A549 (cell line): ENCODE results near the gene PATE3. TPM values are rescaled to one million over a fixed set of nuclear protein-coding genes. Genes with fewer than 3 reads are reported as not detected.

ENCODE experiments used
- ATAC-seq, 2 experiments: fragments of 200-7000 bp in 1 of 2; fragments of >200 bp in 1 of 2; cut with Nextera tagmentation in 1 of 2; cut with Tn5 transposase in 1 of 2; 3 replicates each; pipeline versions ENCODE4 v1.8.0 to v1.9.1; 2018 to 2020; ENCODE audit warnings: mild to moderate bottlenecking in 1 of 2, moderate library complexity in 1 of 2
- CTCF ChIA-PET: fragments of 300-600 bp; sonication (Branson Sonifier 250); formaldehyde crosslinking; extraction: SDS; loops from one replicate; lab custom pipeline; 2021; ENCODE audit warnings: antibody characterized with exemption, inconsistent platforms; lab: Yijun Ruan, JAX
- POLR2A ChIA-PET: fragments of 350-600 bp; formaldehyde crosslinking; extraction: SDS; loops from one replicate; lab custom pipeline; 2021; ENCODE audit warnings: antibody characterized with exemption, inconsistent platforms; lab: Yijun Ruan, JAX
- DNase-seq, 2 experiments: peaks; one replicate each; pipeline versions ENCODE4 v3.0.0 to v3.0.0-alpha.2; 2011 to 2016; ENCODE audit warnings: low read depth in 1 of 2, low spot score in 1 of 2
- FAIRE-seq: peaks from 2 replicates; lab custom pipeline; 2011; peaks lifted over from hg19 to GRCh38; lab: Jason Lieb, UNC
- H3K27ac ChIP-seq, 2 experiments: fragments of >200 bp; sonication (Bioruptor Twin); formaldehyde crosslinking; 3 replicates each; pipeline ENCODE4 v1.5.1; 2016 to 2017
- H3K4me1 ChIP-seq: fragments of >200 bp; sonication (Bioruptor Twin); formaldehyde crosslinking; 3 replicates; pipeline ENCODE4 v1.6.1; 2016
- H3K4me2 ChIP-seq: fragments of >200 bp; sonication (Bioruptor Twin); formaldehyde crosslinking; 3 replicates; pipeline ENCODE4 v1.6.1; 2016
- H3K4me3 ChIP-seq: fragments of >200 bp; sonication (Bioruptor Twin); formaldehyde crosslinking; 3 replicates; pipeline ENCODE4 v1.5.1; 2016
- H3K9me3 ChIP-seq: fragments of >200 bp; sonication (Bioruptor Twin); formaldehyde crosslinking; 3 replicates; pipeline ENCODE4 v1.6.1; 2016
- CBX2 ChIP-seq: fragments of 200-600 bp; sonication (generic); IDR thresholded peaks from 2 replicates; pipeline ENCODE4 v1.6.1; 2016; ENCODE audit warnings: low read depth, mild to moderate bottlenecking, borderline replicate concordance
- CEBPB ChIP-seq, 2 experiments: fragments of >200 bp in 1 of 2; sonication (Bioruptor Twin) in 1 of 2; formaldehyde crosslinking in 1 of 2; IDR thresholded peaks; 2 replicates each; pipeline ENCODE4 v1.6.1; 2012 to 2016
- CHD2 ChIP-seq: fragments of 150-350 bp; IDR thresholded peaks from 2 replicates; pipeline ENCODE4 v1.6.1; 2014; ENCODE audit warnings: low read length; ENCODE audit not compliant: partially characterized antibody
- ESRRA ChIP-seq: fragments of 150-350 bp; IDR thresholded peaks from 2 replicates; pipeline ENCODE4 v1.6.1; 2014; ENCODE audit warnings: mild to moderate bottlenecking, low read length, borderline replicate concordance
- FOSB ChIP-seq: fragments of 250-450 bp; sonication (Bioruptor Pico); IDR thresholded peaks from 2 replicates; pipeline ENCODE4 v1.5.0; 2020; ENCODE audit warnings: mild to moderate bottlenecking, moderate library complexity
- FOXS1 ChIP-seq: fragments of 250-450 bp; sonication (Bioruptor Pico); IDR thresholded peaks from 2 replicates; pipeline ENCODE4 v1.5.0; 2020; ENCODE audit warnings: mild to moderate bottlenecking, moderate library complexity
- GATA3 ChIP-seq: IDR thresholded peaks from 2 replicates; pipeline ENCODE4 v1.6.1; 2012; ENCODE audit warnings: borderline replicate concordance
- HMGXB4 ChIP-seq: fragments of 250-450 bp; sonication (Bioruptor Pico); IDR thresholded peaks from 2 replicates; pipeline ENCODE4 v1.5.0; 2021; ENCODE audit warnings: mild to moderate bottlenecking, moderate library complexity, borderline replicate concordance
- HOXB5 ChIP-seq: fragments of 250-450 bp; sonication (Bioruptor Pico); IDR thresholded peaks from 2 replicates; pipeline ENCODE4 v1.5.0; 2020; ENCODE audit warnings: mild to moderate bottlenecking, moderate library complexity
- JUN ChIP-seq, 2 experiments: fragments of >200 bp; sonication (Bioruptor Twin); formaldehyde crosslinking; IDR thresholded peaks; 2 replicates in 1 of 2; 3 replicates in 1 of 2; pipeline ENCODE4 v1.6.1; 2016 to 2017
- MAFK ChIP-seq: fragments of 450-650 bp; IDR thresholded peaks from 2 replicates; pipeline ENCODE4 v1.6.1; 2014; ENCODE audit not compliant: partially characterized antibody
- MAZ ChIP-seq: fragments of 150-350 bp; IDR thresholded peaks from 2 replicates; pipeline ENCODE4 v1.6.1; 2014; ENCODE audit warnings: antibody characterized with exemption, low read depth, low read length, borderline replicate concordance
- MYC ChIP-seq: IDR thresholded peaks from 2 replicates; pipeline ENCODE4 v1.6.1; 2012; ENCODE audit warnings: mild to moderate bottlenecking, inconsistent platforms, low read length, improper control_type of control experiment, borderline replicate concordance
- NR3C1 ChIP-seq: fragments of >200 bp; sonication (Bioruptor Twin); formaldehyde crosslinking; IDR thresholded peaks from 3 replicates; pipeline ENCODE4 v1.6.1; 2017
- RAD21 ChIP-seq, 2 experiments: fragments of >200 bp in 1 of 2; sonication (Bioruptor Twin) in 1 of 2; formaldehyde crosslinking in 1 of 2; IDR thresholded peaks in 1 of 2; conservative IDR thresholded peaks in 1 of 2; 2 replicates in 1 of 2; 3 replicates in 1 of 2; pipeline ENCODE4 v1.6.1; 2012 to 2018; ENCODE audit warnings: inconsistent platforms in 1 of 2
- RCOR1 ChIP-seq: fragments of 150-350 bp; IDR thresholded peaks from 2 replicates; pipeline ENCODE4 v1.6.1; 2014; ENCODE audit warnings: antibody characterized with exemption, low read length, low read depth
- SREBF2 ChIP-seq: fragments of 450-650 bp; IDR thresholded peaks from 2 replicates; pipeline ENCODE4 v1.6.1; 2014; ENCODE audit warnings: mild to moderate bottlenecking, moderate library complexity
- TFCP2L1 ChIP-seq: fragments of 250-450 bp; sonication (Bioruptor Pico); IDR thresholded peaks from 2 replicates; pipeline ENCODE4 v1.5.0; 2021; ENCODE audit warnings: mild to moderate bottlenecking
- ZC3H11A ChIP-seq: fragments of 450-650 bp; IDR thresholded peaks from 2 replicates; pipeline ENCODE4 v1.6.1; 2014; ENCODE audit warnings: antibody characterized with exemption, mild to moderate bottlenecking
- WGBS: methylation state at CpG from one replicate; pipeline ENCODE4 v1.1.6; 2017; ENCODE audit errors: missing lambda C conversion rate; 5-methylcytosine and 5-hydroxymethylcytosine counted together
- polyA minus RNA-seq: library from RNA; depleted of rRNA, polyadenylated mRNA; stranded (reverse); fragments of >200 nt; gene quantifications from 2 replicates; pipeline ENCODE4 v1.2.3, GENCODE V29; 2011; rRNA and poly(A)+ RNA removed
- polyA plus RNA-seq, 4 experiments: library from polyadenylated mRNA; depleted of rRNA in 3 of 4; stranded (reverse); fragments of >200 nt; fragmentation: RNase III in 1 of 4; extraction: RNeasy Plus Mini Kit Qiagen cat#74134 plus additional on column Dnase treatment in 1 of 4; gene quantifications; 2 replicates in 3 of 4; 3 replicates in 1 of 4; pipeline ENCODE4 v1.2.3, GENCODE V29; 2011 to 2017
- TF ChIP-seq, protein P1 (sequence below): fragments of >200 bp; sonication (Bioruptor Twin); formaldehyde crosslinking; IDR thresholded peaks from 3 replicates; pipeline ENCODE4 v1.5.1; 2016
- TF ChIP-seq, protein P2 (sequence below): fragments of >200 bp; sonication (Bioruptor Twin); formaldehyde crosslinking; IDR thresholded peaks from 3 replicates; pipeline ENCODE4 v1.6.1; 2016
- TF ChIP-seq, protein P3 (sequence below): IDR thresholded peaks from 2 replicates; pipeline ENCODE4 v1.6.1; 2012; ENCODE audit warnings: low read depth, borderline replicate concordance

Gene PATE3, protein sequence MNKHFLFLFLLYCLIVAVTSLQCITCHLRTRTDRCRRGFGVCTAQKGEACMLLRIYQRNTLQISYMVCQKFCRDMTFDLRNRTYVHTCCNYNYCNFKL
- polyA plus RNA-seq (2011; rRNA removed) (not detected in 2 replicates), polyA plus RNA-seq (2017; fragmentation: RNase III; extraction: RNeasy Plus Mini Kit Qiagen cat#74134 plus additional on column Dnase treatment) (not detected in 3 replicates), polyA minus RNA-seq (not detected in 2 replicates)
- polyA plus RNA-seq (2012; cell fraction: cytosol; rRNA removed), result not detected in 2 replicates
- not detected in 2 replicates for polyA plus RNA-seq (2012; cell fraction: nucleus; rRNA removed)

DNA sequence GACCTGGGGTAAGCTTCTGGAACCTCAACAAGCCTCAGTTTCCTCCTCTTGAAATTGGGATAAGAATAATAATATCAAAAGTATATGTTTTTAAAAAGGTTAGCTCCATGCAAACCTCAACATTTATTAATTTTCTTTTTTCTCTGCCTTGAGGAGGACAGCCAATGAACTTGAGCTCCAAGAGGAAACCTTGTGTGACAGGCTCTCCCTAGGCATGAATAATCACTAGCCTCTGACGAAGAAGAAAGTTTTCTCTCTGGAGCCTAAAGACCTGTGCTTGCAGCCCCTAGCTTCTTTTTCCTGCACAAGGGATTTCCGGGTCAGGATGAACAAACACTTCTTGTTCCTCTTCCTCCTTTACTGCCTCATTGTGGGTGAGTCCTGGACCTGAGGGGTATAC, at the start of gene PATE3:
Gene PATE3 (plus strand): TSS at position 301 of the 400 bp plus-strand sequence. CDS start 25 bp downstream, at position 326.
- WGBS, result 7% methylated on average over 2 of the region's 2 CpGs
- no peak for FAIRE-seq
- Histone ChIP-seq H3K9me3 (no peaks in the 10 kb centered on the region), H3K4me3 (no peak within 1 kb of the TSS), H3K4me2 (no peak within 1 kb of the TSS), H3K4me1 (no peaks in the 10 kb centered on the region), H3K27ac (no peak within 1 kb of the TSS)
- TF ChIP-seq RAD21 (conservative IDR thresholded peaks at IDR 0.05 in 1 of 2, IDR thresholded peaks at IDR 0.05 in 1 of 2), result no peak
- no peak for TF ChIP-seq FOXS1 (CRISPR knock-in tag)
- no peak for TF ChIP-seq GATA3
- no peak for TF ChIP-seq ESRRA
- no peak for TF ChIP-seq NR3C1
- no peak for TF ChIP-seq HMGXB4
- no peak for TF ChIP-seq CEBPB (IDR thresholded peaks at IDR 0.05)
- CTCF ChIA-PET, result no interaction called here
- no peak for DNase-seq
- POLR2A ChIA-PET, result no interaction called here
- ATAC-seq, result no peak

GRCh38 chr11:125740617-125741016, 47.3 kb upstream of the PATE3 start:
- no peak overlapping the region for H3K4me2 ChIP-seq
- ChIA-PET CTCF (no interaction called here), POLR2A (no interaction called here)
- H3K4me1 ChIP-seq, result no peaks in the 10 kb centered on the region
- H3K9me3 ChIP-seq, result no peaks in the 10 kb centered on the region
- H3K27ac ChIP-seq, result no peak overlapping the region
- H3K4me3 ChIP-seq, result no peak overlapping the region
- no peak for DNase-seq
- no peak for TF ChIP-seq RCOR1
- TF ChIP-seq, protein P1, sequence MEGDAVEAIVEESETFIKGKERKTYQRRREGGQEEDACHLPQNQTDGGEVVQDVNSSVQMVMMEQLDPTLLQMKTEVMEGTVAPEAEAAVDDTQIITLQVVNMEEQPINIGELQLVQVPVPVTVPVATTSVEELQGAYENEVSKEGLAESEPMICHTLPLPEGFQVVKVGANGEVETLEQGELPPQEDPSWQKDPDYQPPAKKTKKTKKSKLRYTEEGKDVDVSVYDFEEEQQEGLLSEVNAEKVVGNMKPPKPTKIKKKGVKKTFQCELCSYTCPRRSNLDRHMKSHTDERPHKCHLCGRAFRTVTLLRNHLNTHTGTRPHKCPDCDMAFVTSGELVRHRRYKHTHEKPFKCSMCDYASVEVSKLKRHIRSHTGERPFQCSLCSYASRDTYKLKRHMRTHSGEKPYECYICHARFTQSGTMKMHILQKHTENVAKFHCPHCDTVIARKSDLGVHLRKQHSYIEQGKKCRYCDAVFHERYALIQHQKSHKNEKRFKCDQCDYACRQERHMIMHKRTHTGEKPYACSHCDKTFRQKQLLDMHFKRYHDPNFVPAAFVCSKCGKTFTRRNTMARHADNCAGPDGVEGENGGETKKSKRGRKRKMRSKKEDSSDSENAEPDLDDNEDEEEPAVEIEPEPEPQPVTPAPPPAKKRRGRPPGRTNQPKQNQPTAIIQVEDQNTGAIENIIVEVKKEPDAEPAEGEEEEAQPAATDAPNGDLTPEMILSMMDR, result no peak
- no peak for TF ChIP-seq GATA3
- TF ChIP-seq MAFK, result no peak
- no peak for TF ChIP-seq CBX2
- no peak for TF ChIP-seq CEBPB (IDR thresholded peaks at IDR 0.05)
- TF ChIP-seq MAZ, result no peak
- TF ChIP-seq JUN (IDR thresholded peaks at IDR 0.05), result no peak
- no peak for TF ChIP-seq RAD21 (conservative IDR thresholded peaks at IDR 0.05 in 1 of 2, IDR thresholded peaks at IDR 0.05 in 1 of 2)
- TF ChIP-seq ZC3H11A, result no peak
- no peak for TF ChIP-seq FOSB (CRISPR knock-in tag)
- no peak for TF ChIP-seq MYC
- no peak for TF ChIP-seq CHD2
- TF ChIP-seq, protein P2, sequence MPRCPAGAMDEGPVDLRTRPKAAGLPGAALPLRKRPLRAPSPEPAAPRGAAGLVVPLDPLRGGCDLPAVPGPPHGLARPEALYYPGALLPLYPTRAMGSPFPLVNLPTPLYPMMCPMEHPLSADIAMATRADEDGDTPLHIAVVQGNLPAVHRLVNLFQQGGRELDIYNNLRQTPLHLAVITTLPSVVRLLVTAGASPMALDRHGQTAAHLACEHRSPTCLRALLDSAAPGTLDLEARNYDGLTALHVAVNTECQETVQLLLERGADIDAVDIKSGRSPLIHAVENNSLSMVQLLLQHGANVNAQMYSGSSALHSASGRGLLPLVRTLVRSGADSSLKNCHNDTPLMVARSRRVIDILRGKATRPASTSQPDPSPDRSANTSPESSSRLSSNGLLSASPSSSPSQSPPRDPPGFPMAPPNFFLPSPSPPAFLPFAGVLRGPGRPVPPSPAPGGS, result no peak
- TF ChIP-seq, protein P3, sequence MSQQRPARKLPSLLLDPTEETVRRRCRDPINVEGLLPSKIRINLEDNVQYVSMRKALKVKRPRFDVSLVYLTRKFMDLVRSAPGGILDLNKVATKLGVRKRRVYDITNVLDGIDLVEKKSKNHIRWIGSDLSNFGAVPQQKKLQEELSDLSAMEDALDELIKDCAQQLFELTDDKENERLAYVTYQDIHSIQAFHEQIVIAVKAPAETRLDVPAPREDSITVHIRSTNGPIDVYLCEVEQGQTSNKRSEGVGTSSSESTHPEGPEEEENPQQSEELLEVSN, result no peak
- no peak for TF ChIP-seq HOXB5
- no peak for TF ChIP-seq TFCP2L1
- no peak for TF ChIP-seq SREBF2
- TF ChIP-seq, all 56 proteins: peak for 0
- no peak for FAIRE-seq
- ATAC-seq, result no peak
